GM12801 (cell line): ENCODE data around the gene RBM15.

ENCODE experiments used
- CTCF ChIP-seq: IDR thresholded peaks from one replicate; pipeline ENCODE4 v1.5.1; 2011; ENCODE audit warnings: control low read depth; ENCODE audit not compliant: insufficient read length; ENCODE audit errors: extremely low read depth

Gene RBM15

GRCh38 chr1:110321846-110322245, 17.3 kb upstream of the RBM15 start:
- no peak for TF ChIP-seq CTCF

- no peak for TF ChIP-seq CTCF
Observed at GRCh38 chr1:110324667-110325066, 14.5 kb upstream of the RBM15 start.

- TF ChIP-seq CTCF, result no peak
Observed at GRCh38 chr1:110326826-110327225, 12.4 kb upstream of the RBM15 start.

- no peak for TF ChIP-seq CTCF
Observed at GRCh38 chr1:110328274-110328673, 10.9 kb upstream of the RBM15 start.

GRCh38 chr1:110328700-110329099, 10.5 kb upstream of the RBM15 start:
- no peak for TF ChIP-seq CTCF

- TF ChIP-seq CTCF, result no peak
Observed at GRCh38 chr1:110335265-110335664, 3.9 kb upstream of the RBM15 start.

GRCh38 chr1:110336300-110337039, 2.7 kb upstream of the RBM15 start:
- TF ChIP-seq CTCF, result no peak
